Neuronal stem cell (in vitro differentiated cells): ENCODE measurements around the gene TNIK.

Experiments used
- DNase-seq: peaks from one replicate; pipeline ENCODE4 v3.0.0-alpha.2; 2013; ENCODE audit warnings: low spot score
- H2AFZ ChIP-seq: one replicate; pipeline ENCODE4 v1.6.1; 2013; ENCODE audit warnings: mild to moderate bottlenecking, low read length, inconsistent platforms
- H2AK5ac ChIP-seq: 2 replicates; pipeline ENCODE4 v1.6.1; 2013; ENCODE audit warnings: low read depth, mild to moderate bottlenecking, inconsistent platforms, low read length, moderate library complexity, mixed read lengths
- H2BK120ac ChIP-seq: 2 replicates; pipeline ENCODE4 v1.6.1; 2013; ENCODE audit warnings: low read depth, mild to moderate bottlenecking, inconsistent platforms, low read length, moderate library complexity, mixed read lengths
- H2BK12ac ChIP-seq: one replicate; pipeline ENCODE4 v1.6.1; 2013; ENCODE audit warnings: low read length, inconsistent platforms
- H2BK15ac ChIP-seq: 2 replicates; pipeline ENCODE4 v1.6.1; 2013; ENCODE audit warnings: mild to moderate bottlenecking, low read length, inconsistent platforms, mixed read lengths
- H2BK5ac ChIP-seq: one replicate; pipeline ENCODE4 v1.6.1; 2013; ENCODE audit warnings: inconsistent platforms, mild to moderate bottlenecking, low read length, moderate library complexity
- H3K14ac ChIP-seq: one replicate; pipeline ENCODE4 v1.6.1; 2013; ENCODE audit warnings: low read length, inconsistent platforms
- H3K18ac ChIP-seq: 2 replicates; pipeline ENCODE4 v1.6.1; 2013; ENCODE audit warnings: low read length, inconsistent platforms
- H3K23ac ChIP-seq: 2 replicates; pipeline ENCODE4 v1.6.1; 2013; ENCODE audit warnings: low read depth, mild to moderate bottlenecking, mixed read lengths, low read length, inconsistent platforms; ENCODE audit not compliant: poor library complexity
- H3K27ac ChIP-seq: replicated peaks from 3 replicates; pipeline ENCODE4 v1.5.1; 2013; ENCODE audit warnings: low read length, inconsistent platforms
- H3K27me3 ChIP-seq, 3 experiments: 2 replicates each; pipeline ENCODE4 v1.6.1; 2013; ENCODE audit warnings: low read length in 3 of 3, mild to moderate bottlenecking in 2 of 3, inconsistent platforms in 1 of 3, low read depth in 1 of 3, mixed read lengths in 1 of 3, moderate library complexity in 1 of 3; ENCODE audit not compliant: control insufficient read depth in 3 of 3, insufficient read depth in 3 of 3
- H3K36me3 ChIP-seq, 2 donors: replicated peaks in 1 of 2; 2 replicates each; pipeline ENCODE4 v1.6.1; 2013; ENCODE audit warnings: low read length in 2 of 2; ENCODE audit not compliant: control insufficient read depth in 2 of 2, insufficient read depth in 2 of 2
- H3K4ac ChIP-seq: 2 replicates; pipeline ENCODE4 v1.6.1; 2013; ENCODE audit warnings: inconsistent platforms, mild to moderate bottlenecking, low read length, moderate library complexity
- H3K4me1 ChIP-seq, 2 donors: 1 replicate in 1 of 2; 2 replicates in 1 of 2; pipeline ENCODE4 v1.6.1; 2013; ENCODE audit warnings: low read length in 2 of 2, low read depth in 1 of 2; ENCODE audit not compliant: control insufficient read depth in 2 of 2, insufficient read depth in 1 of 2
- H3K4me2 ChIP-seq: one replicate; pipeline ENCODE4 v1.6.1; 2013; ENCODE audit warnings: mild to moderate bottlenecking, low read length, inconsistent platforms; ENCODE audit not compliant: insufficient read depth, poor library complexity, severe bottlenecking
- H3K4me3 ChIP-seq, 2 donors: 2 replicates each; pipeline ENCODE4 v1.5.1; 2013; ENCODE audit warnings: low read length in 2 of 2, mild to moderate bottlenecking in 2 of 2, inconsistent platforms in 1 of 2, moderate library complexity in 1 of 2
- H3K79me1 ChIP-seq: one replicate; pipeline ENCODE4 v1.6.1; 2013; ENCODE audit warnings: low read depth, mild to moderate bottlenecking, inconsistent platforms, low read length, moderate library complexity
- H3K9ac ChIP-seq: one replicate; pipeline ENCODE4 v1.6.1; 2013; ENCODE audit warnings: mild to moderate bottlenecking, low read depth, low read length, inconsistent platforms; ENCODE audit not compliant: poor library complexity
- H3K9me3 ChIP-seq, 2 donors: replicated peaks in 1 of 2; 2 replicates each; pipeline versions ENCODE3 to v1.6.1; 2013; ENCODE audit warnings: low read length in 2 of 2, mild to moderate bottlenecking in 2 of 2, inconsistent platforms in 1 of 2, low read depth in 1 of 2, mixed read lengths in 1 of 2, moderate library complexity in 1 of 2; ENCODE audit not compliant: control insufficient read depth in 2 of 2, insufficient read depth in 1 of 2
- H4K8ac ChIP-seq: one replicate; pipeline ENCODE4 v1.6.1; 2013; ENCODE audit warnings: low read depth, mild to moderate bottlenecking, inconsistent platforms, low read length, moderate library complexity
- H4K91ac ChIP-seq: one replicate; pipeline ENCODE4 v1.6.1; 2013; ENCODE audit warnings: low read length, low read depth, mild to moderate bottlenecking, inconsistent platforms; ENCODE audit not compliant: poor library complexity
- WGBS, 2 donors: extraction: QIAGEN DNeasy Blood & Tissue Kit; methylation state at CpG; one replicate each; pipeline ENCODE4 v1.1.7; 2013; ENCODE audit warnings: missing lambda C conversion rate in 2 of 2, mixed read lengths in 1 of 2; ENCODE audit not compliant: insufficient read length in 2 of 2, insufficient replicate concordance in 1 of 2; ENCODE audit errors: extremely low coverage in 2 of 2; 5-methylcytosine and 5-hydroxymethylcytosine counted together

TNIK gene

GRCh38 chr3:171490901-171491300 lies 30.7 kb upstream of the TNIK start:
- no peaks in the 10 kb centered on the region for H3K36me3 ChIP-seq
- H3K4ac ChIP-seq: no peak overlapping the region
- no peak for DNase-seq
- H4K8ac ChIP-seq: no peak overlapping the region
- H2BK5ac ChIP-seq: no peak overlapping the region
- no peak overlapping the region for H3K18ac ChIP-seq
- no peak overlapping the region for H2BK12ac ChIP-seq
- no peak overlapping the region for H3K14ac ChIP-seq
- no peaks in the 10 kb centered on the region for H3K9me3 ChIP-seq
- H3K9ac ChIP-seq: no peak overlapping the region
- no peaks in the 10 kb centered on the region for H3K4me1 ChIP-seq
- no peak overlapping the region for H3K23ac ChIP-seq
- H3K4me2 ChIP-seq: no peak overlapping the region
- H3K27me3 ChIP-seq: no peaks in the 10 kb centered on the region
- H2AK5ac ChIP-seq: no peak overlapping the region
- H3K4me3 ChIP-seq: no peak overlapping the region
- no peak overlapping the region for H2AFZ ChIP-seq
- no peak overlapping the region for H4K91ac ChIP-seq
- no peak overlapping the region for H2BK15ac ChIP-seq
- H3K27ac ChIP-seq: no peak overlapping the region
- WGBS, 2 donors: no CpG with 5 or more reads among the region's 3 CpGs
- H2BK120ac ChIP-seq: no peak overlapping the region
- H3K79me1 ChIP-seq: no peaks in the 10 kb centered on the region

GRCh38 chr3:171489348-171489747 lies 29.1 kb upstream of the TNIK start:
- no peak overlapping the region for H3K4me3 ChIP-seq
- H3K4me2 ChIP-seq: no peak overlapping the region
- no peak overlapping the region for H2BK120ac ChIP-seq
- H3K27ac ChIP-seq: no peak overlapping the region
- no peaks in the 10 kb centered on the region for H3K4me1 ChIP-seq
- H4K91ac ChIP-seq: no peak overlapping the region
- H3K18ac ChIP-seq: no peak overlapping the region
- H3K79me1 ChIP-seq: no peaks in the 10 kb centered on the region
- no peak overlapping the region for H4K8ac ChIP-seq
- H3K23ac ChIP-seq: no peak overlapping the region
- H2BK15ac ChIP-seq: no peak overlapping the region
- no peak overlapping the region for H2BK12ac ChIP-seq
- H3K4ac ChIP-seq: no peak overlapping the region
- no peak overlapping the region for H2AFZ ChIP-seq
- H3K9ac ChIP-seq: no peak overlapping the region
- H3K9me3 ChIP-seq: no peaks in the 10 kb centered on the region
- DNase-seq: no peak
- no peak overlapping the region for H3K14ac ChIP-seq
- H2BK5ac ChIP-seq: no peak overlapping the region
- no CpG with 5 or more reads among the region's 4 CpGs for WGBS, 2 donors
- H2AK5ac ChIP-seq: no peak overlapping the region
- no peaks in the 10 kb centered on the region for H3K36me3 ChIP-seq
- H3K27me3 ChIP-seq: no peaks in the 10 kb centered on the region

GRCh38 chr3:171488479-171488878 lies 28.3 kb upstream of the TNIK start:
- Histone ChIP-seq H3K9ac (no peak overlapping the region), H2BK15ac (no peak overlapping the region), H4K91ac (no peak overlapping the region), H2BK120ac (no peak overlapping the region), H4K8ac (no peak overlapping the region), H3K4me3 (no peak overlapping the region), H3K4me2 (no peak overlapping the region), H3K36me3 (no peaks in the 10 kb centered on the region), H3K9me3 (no peaks in the 10 kb centered on the region), H3K27ac (no peak overlapping the region), H3K4ac (no peak overlapping the region), H2BK12ac (no peak overlapping the region), H3K79me1 (no peaks in the 10 kb centered on the region), H2AK5ac (no peak overlapping the region), H3K14ac (no peak overlapping the region), H3K23ac (no peak overlapping the region), H2BK5ac (no peak overlapping the region), H3K27me3 (no peaks in the 10 kb centered on the region), H3K18ac (no peak overlapping the region), H2AFZ (no peak overlapping the region), H3K4me1 (no peaks in the 10 kb centered on the region)
- no peak for DNase-seq
- no CpG with 5 or more reads among the region's 7 CpGs for WGBS, 2 donors

- no peaks in the 10 kb centered on the region for H3K36me3 ChIP-seq
- H3K27me3 ChIP-seq: no peaks in the 10 kb centered on the region
- no peak overlapping the region for H3K14ac ChIP-seq
- H3K27ac ChIP-seq: no peak overlapping the region
- no peak overlapping the region for H3K9ac ChIP-seq
- H3K4me3 ChIP-seq: no peak overlapping the region
- H3K23ac ChIP-seq: no peak overlapping the region
- no peak overlapping the region for H3K18ac ChIP-seq
- no peak overlapping the region for H4K8ac ChIP-seq
- H2BK15ac ChIP-seq: no peak overlapping the region
- WGBS, 2 donors: no CpG with 5 or more reads among the region's 4 CpGs
- no peak overlapping the region for H2AFZ ChIP-seq
- no peak overlapping the region for H2AK5ac ChIP-seq
- H3K4me2 ChIP-seq: no peak overlapping the region
- no peak overlapping the region for H2BK12ac ChIP-seq
- H3K4ac ChIP-seq: no peak overlapping the region
- no peak for DNase-seq
- no peak overlapping the region for H2BK5ac ChIP-seq
- no peak overlapping the region for H2BK120ac ChIP-seq
- no peaks in the 10 kb centered on the region for H3K4me1 ChIP-seq
- H3K79me1 ChIP-seq: no peaks in the 10 kb centered on the region
- H4K91ac ChIP-seq: no peak overlapping the region
- H3K9me3 ChIP-seq: no peaks in the 10 kb centered on the region
Measured at GRCh38 chr3:171487382-171487781, 27.2 kb upstream of the TNIK start.
